ENCODE data around the gene MRAP. TPM values are rescaled to one million over a fixed set of nuclear protein-coding genes. Genes with fewer than 3 reads are reported as not detected.

Gene MRAP
- polyA plus RNA-seq, 3 donors, result not detected

GRCh38 chr21:32337206-32337605 is 38.6 kb downstream of the MRAP start:
- Histone ChIP-seq H3K4me3 (replicated peaks in 1 of 3; ENCODE audit: low read depth in 2 of 3, low read length in 3 of 3) (no peak overlapping the region), H4K20me1 (ENCODE audit: insufficient read depth, low read length) (no peaks in the 10 kb centered on the region), H2AFZ (ENCODE audit: insufficient read depth, low read depth, low read length, poor library complexity, severe bottlenecking) (no peak overlapping the region), H3K36me3 (replicated peaks in 1 of 2; ENCODE audit: control insufficient read depth in 1 of 2, insufficient read depth in 2 of 2, low read length in 2 of 2) (peaks cover 82 to 96% of the 10 kb centered on the region in 2 donors), H3K27me3 (ENCODE audit: control insufficient read depth in 2 of 2, insufficient read depth in 2 of 2, low read length in 2 of 2) (no peaks in the 10 kb centered on the region), H3K9ac (ENCODE audit: insufficient read depth, low read length, poor library complexity, severe bottlenecking) (no peak overlapping the region), H3K4me1 (ENCODE audit: control insufficient read depth in 1 of 2, insufficient read depth in 2 of 2, low read length in 2 of 2) (no peaks in the 10 kb centered on the region), H3K79me2 (ENCODE audit: insufficient read depth, low read length) (no peaks in the 10 kb centered on the region), H3K27ac (ENCODE audit: low read depth in 1 of 2, low read length in 2 of 2) (no peak overlapping the region), H3K9me3 (replicated peaks in 1 of 2; ENCODE audit: control insufficient read depth in 1 of 2, insufficient read depth in 1 of 2, low read length in 2 of 2) (no peaks in the 10 kb centered on the region), H3K4me2 (replicated peaks; ENCODE audit: extremely low read depth, low read length, poor library complexity, severe bottlenecking) (no peak overlapping the region)
- intact Hi-C loops (cut with micrococcal nuclease), result no loop called here
- Mint-ChIP-seq H3K27ac (peak overlapping the region in 3 of 7 donors; percentile 49 to 73 (median 67)), H3K9me3 (no peaks in the 10 kb centered on the region), H3K27me3 (ENCODE audit: low read depth in 3 of 3) (no peaks in the 10 kb centered on the region), H3K36me3 (peaks cover 80 to 91% of the 10 kb centered on the region in 2 donors), H3K4me3 (no peak overlapping the region), H3K4me1 (no peaks in the 10 kb centered on the region)
- WGBS (ENCODE audit: insufficient coverage), result 97% methylated on average over 8 of the region's 8 CpGs
- DNase-seq, result no peak
- TF ChIP-seq CTCF (IDR thresholded peaks at IDR 0.05), result no peak

- Histone ChIP-seq H3K9me3 (replicated peaks in 1 of 2; ENCODE audit: control insufficient read depth in 1 of 2, insufficient read depth in 1 of 2, low read length in 2 of 2) (no peaks in the 10 kb centered on the region), H3K4me1 (ENCODE audit: control insufficient read depth in 1 of 2, insufficient read depth in 2 of 2, low read length in 2 of 2) (no peaks in the 10 kb centered on the region), H4K20me1 (ENCODE audit: insufficient read depth, low read length) (no peaks in the 10 kb centered on the region), H3K27ac (ENCODE audit: low read depth in 1 of 2, low read length in 2 of 2) (no peak overlapping the region), H3K4me2 (replicated peaks; ENCODE audit: extremely low read depth, low read length, poor library complexity, severe bottlenecking) (no peak overlapping the region), H3K4me3 (replicated peaks in 1 of 3; ENCODE audit: low read depth in 2 of 3, low read length in 3 of 3) (no peak overlapping the region), H3K36me3 (replicated peaks in 1 of 2; ENCODE audit: control insufficient read depth in 1 of 2, insufficient read depth in 2 of 2, low read length in 2 of 2) (peaks cover 87 to 97% of the 10 kb centered on the region in 2 donors), H3K27me3 (ENCODE audit: control insufficient read depth in 2 of 2, insufficient read depth in 2 of 2, low read length in 2 of 2) (no peaks in the 10 kb centered on the region), H3K9ac (ENCODE audit: insufficient read depth, low read length, poor library complexity, severe bottlenecking) (no peak overlapping the region), H3K79me2 (ENCODE audit: insufficient read depth, low read length) (no peaks in the 10 kb centered on the region), H2AFZ (ENCODE audit: insufficient read depth, low read depth, low read length, poor library complexity, severe bottlenecking) (no peak overlapping the region)
- Mint-ChIP-seq H3K4me1 (no peaks in the 10 kb centered on the region), H3K27ac (peak overlapping the region in 2 of 7 donors; percentile 12 to 55), H3K27me3 (ENCODE audit: low read depth in 3 of 3) (no peaks in the 10 kb centered on the region), H3K4me3 (no peak overlapping the region), H3K9me3 (peaks cover 0 to under 1% (median 0%) of the 10 kb centered on the region in 7 donors), H3K36me3 (peaks cover 78 to 92% of the 10 kb centered on the region in 2 donors)
- 99% methylated on average over 19 of the region's 23 CpGs for WGBS (ENCODE audit: insufficient coverage)
- TF ChIP-seq CTCF (IDR thresholded peaks at IDR 0.05), result no peak
- intact Hi-C loops (cut with micrococcal nuclease), result no loop called here
- no peak for DNase-seq
These were observed 39.7 kb downstream of the MRAP start for GRCh38 chr21:32338209-32338921.

All from CD14-positive monocyte (primary cell).